ENCODE results near the gene WIPF2. TPM values are rescaled to one million over a fixed set of nuclear protein-coding genes. Genes with fewer than 3 reads are reported as not detected.
A peak's percentile ranks its signal among the peaks of the same experiment; 100 is the strongest.

WIPF2 gene
- total RNA-seq, 2 donors from 2014 or later = 22.5 to 25.3 TPM

GRCh38 chr17:40283662-40284061 lies 64.6 kb downstream of the WIPF2 start:
- Histone ChIP-seq H3K27ac (ENCODE audit: low read depth, low read length) (no peak overlapping the region), H3K4me3 (ENCODE audit: low read length) (no peak overlapping the region), H3K9ac (ENCODE audit: extremely low read depth, low read length, poor library complexity, severe bottlenecking) (no peak overlapping the region), H3K4me1 (ENCODE audit: control insufficient read depth, insufficient read depth, low read length) (no peaks in the 10 kb centered on the region), H3K36me3 (ENCODE audit: control insufficient read depth, insufficient read depth, low read length) (peaks cover 19% of the 10 kb centered on the region), H3K9me3 (ENCODE audit: control insufficient read depth, low read length) (no peaks in the 10 kb centered on the region), H3K27me3 (ENCODE audit: control insufficient read depth, insufficient read depth, low read length, poor library complexity, severe bottlenecking) (no peaks in the 10 kb centered on the region)
- TF ChIP-seq CTCF (conservative IDR thresholded peaks at IDR 0.05) = no peak
- Mint-ChIP-seq H3K4me1 (peaks cover 1% of the 10 kb centered on the region), H3K27ac (no peak overlapping the region), H3K36me3 (ENCODE audit: low read depth) (peaks cover 35% of the 10 kb centered on the region), H3K4me3 (no peak overlapping the region), H3K9me3 (no peaks in the 10 kb centered on the region), H3K27me3 (ENCODE audit: insufficient read depth) (no peaks in the 10 kb centered on the region)
- no peak for DNase-seq
- WGBS, 2 experiments (ENCODE audit: insufficient coverage in 1 of 2, insufficient read length in 1 of 2) = 100% methylated on average over 1 of the region's 2 CpGs

- no peak overlapping the region for H3K4me3 ChIP-seq (ENCODE audit: low read length)
- no peak overlapping the region for H3K9ac ChIP-seq (ENCODE audit: extremely low read depth, low read length, poor library complexity, severe bottlenecking)
- H3K9me3 ChIP-seq (ENCODE audit: control insufficient read depth, low read length) = no peaks in the 10 kb centered on the region
- no peak overlapping the region for H3K27ac Mint-ChIP-seq
- H3K4me1 Mint-ChIP-seq = peaks cover 1% of the 10 kb centered on the region
- no peaks in the 10 kb centered on the region for H3K4me1 ChIP-seq (ENCODE audit: control insufficient read depth, insufficient read depth, low read length)
- no peaks in the 10 kb centered on the region for H3K9me3 Mint-ChIP-seq
- peaks cover 31% of the 10 kb centered on the region for H3K36me3 Mint-ChIP-seq (ENCODE audit: low read depth)
- H3K27me3 ChIP-seq (ENCODE audit: control insufficient read depth, insufficient read depth, low read length, poor library complexity, severe bottlenecking) = no peaks in the 10 kb centered on the region
- H3K36me3 ChIP-seq (ENCODE audit: control insufficient read depth, insufficient read depth, low read length) = peaks cover 18% of the 10 kb centered on the region
- peak; percentile 31 for TF ChIP-seq CTCF (conservative IDR thresholded peaks at IDR 0.05)
- H3K27ac ChIP-seq (ENCODE audit: low read depth, low read length) = no peak overlapping the region
- WGBS, 2 experiments (ENCODE audit: insufficient coverage in 1 of 2, insufficient read length in 1 of 2) = 78% methylated on average over 1 of the region's 2 CpGs; no CpG with 5 or more reads in 1 of the 2 experiments
- H3K4me3 Mint-ChIP-seq = no peak overlapping the region
- H3K27me3 Mint-ChIP-seq (ENCODE audit: insufficient read depth) = no peaks in the 10 kb centered on the region
- no peak for DNase-seq
These were observed 65.1 kb downstream of the WIPF2 start for GRCh38 chr17:40284085-40284713.

- Mint-ChIP-seq H3K9me3 (no peaks in the 10 kb centered on the region), H3K4me3 (no peak overlapping the region), H3K27ac (no peak overlapping the region), H3K36me3 (ENCODE audit: low read depth) (peaks cover 30% of the 10 kb centered on the region), H3K4me1 (peaks cover 1% of the 10 kb centered on the region), H3K27me3 (ENCODE audit: insufficient read depth) (no peaks in the 10 kb centered on the region)
- H3K4me3 ChIP-seq (ENCODE audit: low read length) = no peak overlapping the region
- H3K9me3 ChIP-seq (ENCODE audit: control insufficient read depth, low read length) = no peaks in the 10 kb centered on the region
- no peaks in the 10 kb centered on the region for H3K27me3 ChIP-seq (ENCODE audit: control insufficient read depth, insufficient read depth, low read length, poor library complexity, severe bottlenecking)
- no peak for TF ChIP-seq CTCF (conservative IDR thresholded peaks at IDR 0.05)
- no peak overlapping the region for H3K27ac ChIP-seq (ENCODE audit: low read depth, low read length)
- no peaks in the 10 kb centered on the region for H3K4me1 ChIP-seq (ENCODE audit: control insufficient read depth, insufficient read depth, low read length)
- WGBS, 2 experiments (ENCODE audit: insufficient coverage in 1 of 2, insufficient read length in 1 of 2) = 88 to 100% methylated on average over 1 to 2 of the region's 2 CpGs
- DNase-seq = no peak
- H3K36me3 ChIP-seq (ENCODE audit: control insufficient read depth, insufficient read depth, low read length) = peaks cover 20% of the 10 kb centered on the region
- H3K9ac ChIP-seq (ENCODE audit: extremely low read depth, low read length, poor library complexity, severe bottlenecking) = no peak overlapping the region
These were observed 67.4 kb downstream of the WIPF2 start for GRCh38 chr17:40286473-40286872.
